Thoracic aorta (tissue), 2 donors: Measurements from ENCODE around the gene RFTN1. TPM values are rescaled to one million over a fixed set of nuclear protein-coding genes. Genes with fewer than 3 reads are reported as not detected.

Experiments used
- ATAC-seq: fragments of 150-250 bp; one replicate; pipeline ENCODE4 v1.8.0; 2017; ENCODE audit warnings: low read depth; ENCODE audit not compliant: insufficient number of reproducible peaks, low FRiP score
- DNase-seq: peaks from one replicate; pipeline ENCODE4 v3.0.0-alpha.2; 2020; ENCODE audit warnings: low spot score
- H3K27ac ChIP-seq, 2 donors: fragments of 200-600 bp; sonication (generic); 1 replicate in 1 of 2; 2 replicates in 1 of 2; pipeline ENCODE4 v1.5.1; 2016; ENCODE audit warnings: mild to moderate bottlenecking in 2 of 2, moderate library complexity in 2 of 2
- H3K27me3 ChIP-seq: fragments of 200-600 bp; sonication (generic); replicated peaks from 2 replicates; pipeline ENCODE4 v1.6.0; 2016; ENCODE audit warnings: mild to moderate bottlenecking; ENCODE audit not compliant: insufficient read depth
- H3K36me3 ChIP-seq: fragments of 200-600 bp; sonication (generic); one replicate; pipeline ENCODE4 v1.5.1; 2016
- H3K4me1 ChIP-seq, 2 donors: fragments of 200-600 bp; sonication (generic); 1 replicate in 1 of 2; 2 replicates in 1 of 2; pipeline versions ENCODE4 v1.5.1 to v1.6.0; 2016; ENCODE audit warnings: low read depth in 2 of 2, mild to moderate bottlenecking in 1 of 2; ENCODE audit not compliant: control insufficient read depth in 1 of 2
- H3K4me3 ChIP-seq: fragments of 200-600 bp; sonication (generic); 2 replicates; pipeline ENCODE4 v1.5.1; 2016; ENCODE audit warnings: mild to moderate bottlenecking
- H3K9me3 ChIP-seq: fragments of 200-600 bp; sonication (generic); 2 replicates; pipeline ENCODE4 v1.5.1; 2016
- CTCF ChIP-seq: fragments of 200-600 bp; sonication (generic); IDR thresholded peaks from one replicate; pipeline ENCODE4 v1.5.1; 2019; ENCODE audit warnings: antibody characterized with exemption
- total RNA-seq, 2 donors: library from RNA; depleted of rRNA; stranded (reverse); fragments of >200 nt; gene quantifications; one replicate each; pipeline versions ENCODE4 v1.1.0 to v1.2.3, GENCODE V29; 2016

Gene RFTN1
- total RNA-seq, 2 donors from 2014 or later: 69.7 to 108 TPM

- TF ChIP-seq CTCF: no peak
- Histone ChIP-seq H3K9me3 (no peaks in the 10 kb centered on the region), H3K36me3 (no peaks in the 10 kb centered on the region)
Measured at GRCh38 chr3:16347548-16347947, 166.0 kb downstream of the RFTN1 start.

DNA sequence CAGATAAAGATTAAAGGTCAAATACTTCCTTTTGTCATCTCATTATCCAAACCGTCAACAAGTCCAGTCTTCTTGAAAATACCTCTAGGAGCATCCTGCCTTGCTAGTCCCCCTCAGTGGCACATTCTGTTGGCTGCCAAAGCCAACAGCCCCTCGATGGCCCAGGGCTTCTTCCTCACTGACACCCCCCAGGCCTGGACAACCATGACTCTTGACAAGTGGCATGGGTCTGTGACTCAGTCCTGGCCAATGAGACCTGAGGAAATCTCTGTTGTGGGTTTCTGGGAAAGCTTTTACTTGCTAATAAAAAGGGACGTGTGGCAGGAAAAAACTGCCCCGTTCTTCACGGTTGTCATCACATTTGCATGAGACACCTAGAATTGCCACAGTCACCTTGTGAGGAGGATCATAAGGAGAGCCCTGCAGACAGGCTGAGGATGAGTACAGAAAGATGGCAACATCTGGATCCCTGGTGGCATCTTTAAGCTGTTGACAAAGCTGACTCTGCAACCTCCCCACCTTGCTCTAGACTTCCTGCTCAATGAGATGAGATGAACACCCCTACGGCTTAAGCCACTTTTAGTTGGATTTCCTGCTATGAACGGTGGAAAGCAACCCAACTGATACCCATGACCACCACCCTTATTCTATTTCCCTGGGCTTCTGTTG lies 167.0 kb downstream of the RFTN1 start:
- ATAC-seq (no peak), DNase-seq (no peak)
- Histone ChIP-seq H3K27me3 (no peaks in the 10 kb centered on the region), H3K4me1 (peaks cover 5 to 16% of the 10 kb centered on the region in 2 donors), H3K4me3 (no peak overlapping the region), H3K9me3 (no peaks in the 10 kb centered on the region), H3K36me3 (no peaks in the 10 kb centered on the region), H3K27ac (no peak overlapping the region)
- TF ChIP-seq CTCF: no peak

More at GRCh38 chr3:16347548-16347947, 166.0 kb downstream of the RFTN1 start:
- DNase-seq (no peak), ATAC-seq (no peak)
- H3K4me1 ChIP-seq: peaks cover 5 to 16% of the 10 kb centered on the region in 2 donors
- no peaks in the 10 kb centered on the region for H3K27me3 ChIP-seq
- no peak overlapping the region for H3K4me3 ChIP-seq
- H3K27ac ChIP-seq: no peak overlapping the region

GRCh38 chr3:16343101-16343500 lies 170.4 kb downstream of the RFTN1 start:
- no peak for ATAC-seq
- no peak for TF ChIP-seq CTCF

GRCh38 chr3:16338999-16339398 lies 174.5 kb downstream of the RFTN1 start:
- H3K36me3 ChIP-seq: no peaks in the 10 kb centered on the region
- ATAC-seq (peak; percentile 91), DNase-seq (peak; percentile 25)

More at GRCh38 chr3:16343101-16343500, 170.4 kb downstream of the RFTN1 start:
- Histone ChIP-seq H3K27ac (no peak overlapping the region), H3K4me1 (peaks cover 8 to 16% of the 10 kb centered on the region in 2 donors), H3K9me3 (no peaks in the 10 kb centered on the region), H3K36me3 (no peaks in the 10 kb centered on the region), H3K4me3 (no peak overlapping the region), H3K27me3 (no peaks in the 10 kb centered on the region)
- DNase-seq: no peak

More at GRCh38 chr3:16338999-16339398, 174.5 kb downstream of the RFTN1 start:
- TF ChIP-seq CTCF: no peak
- Histone ChIP-seq H3K9me3 (no peaks in the 10 kb centered on the region), H3K27ac (peak overlapping the region; percentile 42 to 45), H3K4me3 (no peak overlapping the region), H3K27me3 (no peaks in the 10 kb centered on the region), H3K4me1 (peaks cover 12 to 30% of the 10 kb centered on the region in 2 donors)
